GM08714 (cell line): ENCODE data around the gene COL7A1.

Source experiments
- H3K4me3 ChIP-seq: fragments of 200-500 bp; sonication (Bioruptor generic); 2 replicates; pipeline ENCODE4 v1.5.1; 2014; ENCODE audit warnings: mild to moderate bottlenecking, low read length, inconsistent platforms
- ZNF274 ChIP-seq: IDR thresholded peaks from 2 replicates; pipeline ENCODE4 v1.6.1; 2012; ENCODE audit warnings: mild to moderate bottlenecking, low read depth, low read length

Gene COL7A1

GRCh38 chr3:48600711-48601621, 5.8 kb upstream of the COL7A1 start:
- no peak for TF ChIP-seq ZNF274
- H3K4me3 ChIP-seq = no peak overlapping the region

- TF ChIP-seq ZNF274 = no peak
- H3K4me3 ChIP-seq = no peak overlapping the region
These were observed 4.6 kb upstream of the COL7A1 start for GRCh38 chr3:48599509-48600285.

GRCh38 chr3:48599077-48599501, 4.0 kb upstream of the COL7A1 start:
- TF ChIP-seq ZNF274 = no peak
- H3K4me3 ChIP-seq = no peak overlapping the region

- TF ChIP-seq ZNF274 = no peak
- no peak overlapping the region for H3K4me3 ChIP-seq
These were observed 3.4 kb upstream of the COL7A1 start for GRCh38 chr3:48598323-48599076.

- no peak for TF ChIP-seq ZNF274
- no peak overlapping the region for H3K4me3 ChIP-seq
These were observed 2.3 kb upstream of the COL7A1 start for GRCh38 chr3:48597408-48597800.

- TF ChIP-seq ZNF274 = no peak
These were observed 1.7 kb upstream of the COL7A1 start for GRCh38 chr3:48596676-48597407.

GRCh38 chr3:48596157-48596556, 1.0 kb upstream of the COL7A1 start:
- no peak overlapping the region for H3K4me3 ChIP-seq
- TF ChIP-seq ZNF274 = no peak

More at GRCh38 chr3:48596676-48597407, 1.7 kb upstream of the COL7A1 start:
- H3K4me3 ChIP-seq = no peak overlapping the region

GRCh38 chr3:48595526-48596121, 495 bp upstream of the COL7A1 start:
- TF ChIP-seq ZNF274 = no peak
- H3K4me3 ChIP-seq = no peak overlapping the region

GRCh38 chr3:48594417-48595049, 596 bp downstream of the COL7A1 start:
- H3K4me3 ChIP-seq = no peak overlapping the region
- TF ChIP-seq ZNF274 = no peak

- no peak overlapping the region for H3K4me3 ChIP-seq
- no peak for TF ChIP-seq ZNF274
These were observed 1.8 kb downstream of the COL7A1 start for GRCh38 chr3:48593337-48593736.

GRCh38 chr3:48592519-48593087, 2.5 kb downstream of the COL7A1 start:
- no peak overlapping the region for H3K4me3 ChIP-seq
- TF ChIP-seq ZNF274 = no peak

GRCh38 chr3:48591886-48592518, 3.1 kb downstream of the COL7A1 start:
- no peak overlapping the region for H3K4me3 ChIP-seq
- TF ChIP-seq ZNF274 = no peak

- no peak for TF ChIP-seq ZNF274
- no peak overlapping the region for H3K4me3 ChIP-seq
These were observed 3.7 kb downstream of the COL7A1 start for GRCh38 chr3:48591436-48591835.
